Tibial nerve (tissue), 4 donors: Measurements from ENCODE around the gene MED15.

Source experiments
- CTCF ChIP-seq, 5 experiments: fragments of 200-600 bp in 3 of 5; fragments of 450-650 bp in 2 of 5; sonication (generic) in 3 of 5; IDR thresholded peaks; one replicate each; pipeline ENCODE4 v1.5.1; 2016 to 2019; ENCODE audit warnings: antibody characterized with exemption in 5 of 5, mild to moderate bottlenecking in 3 of 5, moderate library complexity in 2 of 5
- EP300 ChIP-seq, 2 donors: sonication (generic); formaldehyde crosslinking; IDR thresholded peaks; one replicate each; pipeline ENCODE4 v1.6.1; 2017; ENCODE audit warnings: antibody characterized with exemption in 2 of 2, mild to moderate bottlenecking in 1 of 2
- POLR2A ChIP-seq, 2 donors: fragments of 450-650 bp; IDR thresholded peaks; one replicate each; pipeline ENCODE4 v1.6.1; 2017; ENCODE audit warnings: antibody characterized with exemption in 2 of 2, mild to moderate bottlenecking in 2 of 2, moderate library complexity in 2 of 2

- TF ChIP-seq CTCF (IDR thresholded peaks at IDR 0.05) (no peak), POLR2A (IDR thresholded peaks at IDR 0.05) (no peak), EP300 (IDR thresholded peaks at IDR 0.05) (no peak)
Observed at GRCh38 chr22:20553947-20554741, 46.7 kb downstream of the MED15 start.
